HG03460 (cell line): Measurements from ENCODE around the gene DIAPH1.
A peak's percentile ranks its signal among the peaks of the same experiment; 100 is the strongest.

Experiments used
- ATAC-seq: cut with Tn5 transposase; IDR thresholded peaks from one replicate; pipeline ENCODE4 v1.9.1; 2021; ENCODE audit not compliant: unreplicated experiment

DIAPH1 gene

DNA sequence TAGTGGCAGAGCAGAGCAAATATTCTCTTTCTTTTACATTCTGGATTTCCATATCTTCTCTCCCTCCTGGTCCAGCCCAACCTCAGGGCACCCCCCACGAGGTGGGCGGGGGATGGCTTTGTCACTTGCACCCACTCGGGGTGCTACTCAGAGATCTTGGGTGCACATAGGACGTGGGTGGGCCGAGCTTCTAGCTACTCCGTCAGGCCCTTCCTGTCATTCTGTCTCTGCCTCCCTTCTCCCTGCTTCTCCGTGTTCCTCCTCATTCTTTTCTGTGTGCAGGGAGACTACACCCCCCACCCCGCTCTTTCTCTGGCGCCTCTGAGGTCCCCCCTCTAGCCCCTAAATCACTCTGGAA is 110.4 kb downstream of the DIAPH1 start:
- ATAC-seq, result no peak

DNA sequence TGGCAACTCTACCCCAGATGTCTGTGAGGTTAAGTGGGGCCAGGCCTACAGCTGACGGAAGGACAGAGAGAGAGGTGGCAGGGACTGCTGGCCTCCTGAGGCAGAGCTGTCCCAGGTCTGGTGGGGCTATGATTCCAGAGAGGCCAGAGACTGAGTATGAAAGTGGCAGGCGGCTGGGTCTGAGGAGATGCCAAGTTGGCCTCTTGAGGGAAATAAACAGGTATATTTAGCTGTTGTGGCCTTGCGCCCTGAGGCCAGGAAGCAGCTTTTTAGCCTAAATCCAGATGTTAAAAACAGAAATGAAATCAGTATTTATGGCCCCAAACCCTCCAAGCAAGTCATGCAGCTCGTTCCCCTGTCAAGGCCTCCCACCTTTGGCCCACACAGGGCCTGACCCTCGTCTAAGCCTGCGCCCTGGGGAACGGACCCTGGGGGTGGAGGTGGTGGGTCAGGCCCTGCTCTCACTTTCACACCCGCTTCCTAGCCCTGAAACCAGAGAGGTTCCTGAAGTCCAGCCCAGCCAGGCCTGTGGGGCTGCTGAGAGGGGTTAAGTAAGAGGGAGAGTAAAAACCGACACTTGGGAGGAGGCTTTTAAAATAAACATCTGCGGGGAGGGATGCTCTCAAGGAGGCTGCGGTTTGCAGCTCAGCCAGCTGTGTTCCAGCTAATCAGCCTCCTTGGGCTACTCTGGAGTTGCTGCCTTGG is 111.3 kb downstream of the DIAPH1 start:
- ATAC-seq, result peak; percentile 36

DNA sequence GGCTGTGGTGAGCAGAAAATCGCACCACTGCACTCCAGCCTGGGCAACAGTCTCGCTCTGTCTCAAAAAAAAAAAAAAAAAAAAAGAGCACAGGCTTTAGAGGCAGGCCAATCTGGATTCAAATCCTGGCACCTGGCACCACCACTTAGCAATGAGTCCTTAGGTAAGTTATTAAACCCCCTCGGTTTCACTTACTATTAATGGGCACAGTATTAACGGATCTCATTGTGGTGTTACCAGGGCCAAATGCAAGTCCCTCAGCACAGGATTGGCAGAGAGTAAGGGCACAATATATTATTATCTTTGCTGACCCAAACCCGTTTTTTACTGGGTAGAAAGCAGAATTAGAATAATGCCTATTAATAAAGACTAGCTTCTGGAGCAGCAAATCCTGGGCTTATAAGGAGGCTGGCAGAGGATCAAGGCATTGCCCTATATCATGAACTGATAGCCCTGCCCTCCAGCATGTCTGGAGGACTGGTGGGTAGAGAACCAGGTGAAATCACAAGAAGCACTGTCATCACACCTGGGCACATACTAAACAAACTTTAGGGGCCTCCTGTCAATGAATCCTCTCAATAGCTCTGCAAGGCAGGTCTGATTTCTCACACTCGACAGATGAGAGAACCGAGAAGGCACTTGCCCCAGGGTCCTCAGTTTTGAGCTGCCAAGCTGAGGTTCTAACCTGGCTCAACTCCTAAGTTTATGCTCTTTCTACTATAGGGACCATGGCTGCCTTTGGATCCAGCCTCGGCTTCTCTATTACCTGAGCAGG is 112.2 kb downstream of the DIAPH1 start:
- no peak for ATAC-seq

DNA sequence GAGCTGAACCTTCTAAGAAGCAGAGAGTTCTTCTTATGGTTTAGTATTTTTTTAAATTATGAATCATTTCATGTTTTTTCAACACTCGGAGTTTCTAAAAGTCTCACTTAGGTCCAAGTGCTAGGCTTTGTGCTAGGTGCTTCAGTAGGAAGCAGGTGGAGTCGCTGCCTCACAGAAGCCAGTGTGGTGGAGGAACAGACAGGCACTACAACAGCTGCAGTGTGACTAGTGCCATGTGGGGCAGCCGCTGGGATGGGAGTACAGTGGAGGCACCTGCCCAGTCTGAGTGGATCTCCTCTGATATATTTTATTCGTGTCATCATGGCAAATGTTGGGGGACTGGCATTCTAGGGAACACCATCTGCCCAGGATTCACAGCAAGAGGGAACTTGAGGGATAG is 114.6 kb downstream of the DIAPH1 start:
- ATAC-seq, result no peak

DNA sequence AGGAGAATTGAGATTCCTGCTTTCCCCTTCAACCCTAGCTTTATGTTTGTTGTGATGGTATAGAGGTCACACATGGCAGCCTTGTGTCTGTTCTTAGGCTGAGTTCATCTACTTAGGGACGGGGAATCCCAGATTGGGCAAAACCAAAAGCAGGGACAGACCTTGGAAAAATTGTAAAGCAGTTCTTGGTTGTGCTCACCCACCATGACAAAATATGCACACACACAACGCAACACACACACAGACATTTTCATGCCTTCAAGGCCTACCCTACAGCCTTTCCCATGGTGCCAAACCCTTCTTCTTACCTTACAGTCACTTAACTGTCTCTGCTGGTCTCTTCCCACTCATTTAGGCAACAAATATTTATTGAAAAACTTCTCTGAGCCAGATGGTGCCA is 115.1 kb downstream of the DIAPH1 start:
- no peak for ATAC-seq

DNA sequence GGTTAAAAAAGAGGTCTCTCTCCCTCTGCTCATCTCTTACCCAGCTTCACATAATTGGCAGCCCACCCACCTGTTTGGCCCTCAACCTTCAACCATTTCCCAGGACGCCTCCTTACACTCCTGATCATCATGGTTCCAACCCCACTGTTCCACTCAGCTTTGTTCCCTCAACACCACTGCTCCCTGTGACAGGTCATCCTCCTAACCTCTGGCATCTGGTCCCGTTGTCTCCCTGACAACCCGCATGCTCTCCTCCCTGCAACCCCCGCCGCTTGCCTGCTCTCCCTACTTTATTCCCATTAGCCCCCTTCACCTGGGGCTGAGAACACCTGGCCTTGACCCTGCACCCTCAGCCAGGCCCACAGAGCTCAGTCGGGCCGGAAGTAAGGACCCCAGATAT is 117.0 kb downstream of the DIAPH1 start:
- ATAC-seq, result no peak

DNA sequence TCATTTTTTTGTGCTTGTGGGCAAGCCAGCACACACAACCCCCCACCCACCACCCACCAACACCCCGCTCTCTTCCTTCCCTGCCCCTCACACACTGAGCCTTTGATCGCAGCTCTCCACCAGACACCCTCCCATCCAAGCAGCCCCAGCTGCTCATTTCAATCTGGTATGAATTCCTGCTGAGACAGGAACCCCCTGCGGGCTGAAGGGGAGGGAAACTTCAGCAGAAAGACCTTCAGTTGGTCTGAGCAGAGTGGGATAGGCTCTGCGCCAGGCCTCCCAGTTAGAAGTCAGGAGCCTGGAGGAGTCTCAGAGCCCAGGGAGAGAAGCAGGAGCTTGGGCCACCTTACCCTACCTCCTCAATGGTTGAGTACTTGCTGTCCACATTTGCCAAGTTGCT is 122.8 kb downstream of the DIAPH1 start:
- no peak for ATAC-seq

DNA sequence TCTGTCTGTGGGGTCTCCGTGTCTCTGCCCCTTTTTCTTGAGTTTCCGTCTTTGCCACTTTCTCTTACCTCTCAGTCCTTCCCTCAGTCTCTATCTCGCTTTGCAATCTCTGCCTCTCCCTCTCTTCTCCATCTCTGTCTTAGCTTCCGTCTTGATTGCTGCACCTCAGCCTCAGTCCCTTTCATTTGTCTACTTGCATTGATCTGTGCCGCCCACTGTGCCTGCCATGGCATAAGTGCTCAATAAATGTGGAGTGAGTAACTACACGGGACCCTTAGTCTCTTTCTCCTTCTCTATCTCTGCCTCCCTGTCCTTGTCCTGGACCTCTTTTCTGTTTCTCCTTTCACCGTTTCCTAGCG is 123.4 kb downstream of the DIAPH1 start:
- no peak for ATAC-seq

DNA sequence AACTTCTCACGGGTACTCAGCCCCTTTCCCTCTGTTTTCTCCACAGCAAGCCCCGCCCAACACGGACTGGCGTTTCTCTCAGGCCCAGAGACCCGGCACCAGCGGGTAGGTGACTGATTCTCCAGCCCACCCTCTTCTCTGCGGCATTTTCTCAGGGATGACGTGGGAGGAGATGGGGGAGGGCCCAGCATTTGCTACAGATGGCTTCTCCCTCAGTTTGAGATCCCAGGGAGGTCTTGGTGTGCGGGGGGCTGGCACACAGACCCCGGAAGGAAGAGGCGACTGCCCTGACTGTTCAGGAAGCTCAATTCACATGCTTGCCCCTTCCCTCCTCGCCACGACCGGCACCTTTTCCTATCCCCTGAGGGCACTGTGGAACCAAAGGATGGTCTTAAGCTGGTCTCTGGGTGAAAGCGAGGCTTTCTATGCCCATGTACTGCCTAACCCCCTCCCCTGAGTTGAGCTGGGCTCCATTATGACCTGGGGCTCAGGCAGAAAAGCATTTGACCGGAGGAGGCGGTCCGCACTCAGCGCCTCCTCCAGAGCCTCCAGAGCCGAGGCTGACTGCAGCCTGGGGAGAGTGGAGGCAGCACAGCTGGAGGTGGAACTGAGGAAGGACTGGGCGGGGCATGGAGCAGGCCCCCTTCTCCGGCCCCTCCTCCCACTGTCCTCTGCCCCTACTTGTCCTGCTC is 123.9 kb downstream of the DIAPH1 start:
- no peak for ATAC-seq

DNA sequence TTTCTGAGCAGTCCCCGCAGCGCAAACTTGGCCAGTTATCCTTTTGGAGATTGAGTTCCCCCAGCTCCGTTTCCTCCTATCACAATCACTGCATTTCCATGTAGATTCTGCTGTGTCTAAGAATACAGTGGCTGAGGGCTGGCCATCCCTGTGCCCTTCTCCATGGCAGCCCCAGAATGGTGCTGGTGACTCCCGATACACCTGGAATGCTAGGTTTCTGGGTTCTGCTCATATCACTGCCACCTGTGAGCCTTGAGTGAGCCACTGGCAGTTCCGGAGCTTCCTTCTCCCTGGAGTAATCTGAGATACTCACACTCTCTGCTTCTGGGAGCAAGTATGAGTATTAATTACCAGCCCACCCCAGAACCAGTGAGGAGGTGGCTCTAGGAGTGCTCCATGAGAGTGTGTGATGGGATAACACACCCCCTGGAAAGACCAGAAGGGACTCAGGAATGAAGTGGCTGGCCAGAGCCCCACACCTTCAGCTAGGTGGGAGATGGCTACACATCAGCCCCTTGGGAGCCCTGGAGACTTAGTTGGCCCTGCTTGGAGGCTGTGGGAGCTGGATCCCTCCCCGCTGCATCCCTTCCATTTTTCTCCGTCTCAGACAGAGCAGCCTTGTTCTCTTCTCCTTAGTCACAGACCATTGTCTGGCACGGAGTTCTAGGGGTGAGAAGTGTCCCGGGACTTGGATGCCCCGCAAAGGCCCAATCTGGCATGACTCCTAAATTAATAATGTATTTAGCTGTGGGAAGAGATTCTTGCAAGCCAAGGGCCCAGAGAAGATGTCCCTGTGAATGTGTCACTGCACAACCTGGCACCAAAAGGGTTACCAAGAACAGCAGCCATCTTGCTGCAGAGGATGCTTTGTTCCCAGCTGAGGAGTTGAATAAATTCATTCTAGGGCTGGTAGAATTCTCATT is 125.0 kb downstream of the DIAPH1 start:
- no peak for ATAC-seq

DNA sequence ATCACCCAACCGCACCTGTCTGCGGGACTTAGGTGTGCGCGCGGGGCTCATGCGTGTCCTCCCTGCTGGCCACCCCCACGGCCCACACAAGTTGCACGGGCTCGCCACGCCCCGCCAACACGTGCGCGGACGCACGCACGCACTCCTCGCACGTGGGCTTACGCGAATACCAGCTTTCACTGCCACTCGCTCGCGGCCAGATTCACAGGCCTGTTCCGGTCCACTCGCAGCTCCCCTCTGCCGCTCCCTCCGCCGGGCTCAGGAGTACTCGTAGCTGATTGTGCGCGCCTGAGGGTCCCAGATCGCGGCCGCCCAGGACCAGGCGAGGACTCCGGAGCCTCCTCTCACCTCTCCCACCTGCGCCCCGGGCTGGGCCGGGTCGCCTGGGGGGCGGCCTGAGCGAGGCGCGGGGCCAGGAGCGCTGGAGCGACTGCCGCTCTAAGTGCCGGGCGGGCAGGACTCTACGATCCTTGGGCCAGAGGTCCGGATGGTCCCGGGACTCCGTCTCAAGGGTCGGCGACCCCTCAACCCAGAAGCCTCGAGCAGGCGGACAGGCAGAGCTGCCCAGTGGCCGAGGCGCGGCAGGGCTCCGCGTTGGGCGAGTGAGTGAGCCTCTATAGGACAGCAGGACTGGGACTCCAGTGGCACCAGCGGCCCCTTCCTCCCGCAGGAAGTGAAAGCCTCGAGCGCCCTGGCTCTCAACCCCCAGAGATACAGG is 126.5 kb downstream of the DIAPH1 start:
- no peak for ATAC-seq

DNA sequence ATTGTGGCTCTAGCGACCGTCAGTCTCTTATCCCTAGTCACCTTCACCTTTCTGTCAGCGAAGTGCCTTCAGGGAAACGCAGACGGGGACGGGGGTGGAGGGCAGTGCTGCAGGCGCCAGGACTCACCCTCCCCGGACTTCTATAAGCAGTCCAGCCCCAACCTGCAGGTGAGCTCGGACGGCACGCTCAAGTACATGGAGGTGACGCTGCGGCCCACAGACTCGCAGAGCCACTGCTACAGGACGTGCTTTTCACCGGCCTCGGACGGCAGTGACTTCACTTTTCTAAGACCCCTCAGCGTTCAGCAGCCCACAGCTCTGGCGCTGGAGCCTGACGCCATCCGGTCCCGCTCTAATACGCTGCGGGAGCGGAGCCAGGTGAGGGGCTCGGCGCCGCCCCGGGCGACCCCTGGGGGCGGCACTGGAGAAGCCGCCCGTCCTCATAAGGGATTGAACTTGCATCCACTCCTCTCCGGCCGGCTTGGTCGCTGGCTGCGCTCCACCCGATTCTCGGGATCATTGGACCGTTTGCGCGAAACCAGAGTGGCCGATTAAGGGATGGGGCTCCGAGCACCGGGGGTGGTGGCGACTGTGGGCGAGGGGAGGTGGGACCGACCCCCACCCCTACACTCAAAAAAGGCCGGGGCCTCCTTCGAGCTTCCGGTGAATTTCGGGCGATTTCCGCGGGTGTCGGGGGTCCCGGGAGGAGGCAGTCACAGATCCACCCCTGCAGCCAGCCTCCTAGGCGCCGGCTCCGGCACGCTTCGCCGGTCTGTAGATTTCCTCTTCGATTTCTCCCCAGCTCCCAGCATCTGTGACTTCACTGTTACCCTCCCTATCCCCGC is 127.3 kb downstream of the DIAPH1 start:
- ATAC-seq, result no peak

DNA sequence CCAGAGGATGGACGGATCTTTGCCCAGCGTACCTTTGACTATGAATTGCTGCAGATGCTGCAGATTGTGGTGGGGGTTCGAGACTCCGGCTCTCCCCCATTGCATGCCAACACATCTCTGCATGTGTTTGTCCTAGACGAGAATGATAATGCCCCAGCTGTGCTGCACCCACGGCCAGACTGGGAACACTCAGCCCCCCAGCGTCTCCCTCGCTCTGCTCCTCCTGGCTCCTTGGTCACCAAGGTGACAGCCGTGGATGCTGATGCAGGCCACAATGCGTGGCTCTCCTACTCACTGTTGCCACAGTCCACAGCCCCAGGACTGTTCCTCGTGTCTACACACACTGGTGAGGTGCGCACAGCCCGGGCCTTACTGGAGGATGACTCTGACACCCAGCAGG is 128.0 kb downstream of the DIAPH1 start:
- ATAC-seq, result no peak

DNA sequence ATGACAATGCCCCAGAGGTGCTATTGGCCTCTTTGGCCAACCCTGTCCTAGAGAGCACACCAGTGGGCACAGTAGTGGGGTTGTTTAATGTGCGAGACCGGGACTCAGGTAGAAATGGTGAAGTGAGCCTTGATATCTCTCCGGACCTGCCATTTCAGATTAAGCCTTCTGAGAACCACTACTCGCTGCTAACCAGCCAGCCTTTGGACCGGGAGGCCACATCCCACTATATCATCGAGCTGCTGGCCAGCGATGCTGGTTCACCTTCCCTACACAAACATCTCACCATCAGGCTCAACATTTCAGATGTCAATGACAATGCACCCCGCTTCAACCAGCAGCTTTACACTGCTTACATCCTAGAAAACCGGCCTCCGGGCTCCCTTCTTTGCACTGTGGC is 128.5 kb downstream of the DIAPH1 start:
- ATAC-seq, result no peak

DNA sequence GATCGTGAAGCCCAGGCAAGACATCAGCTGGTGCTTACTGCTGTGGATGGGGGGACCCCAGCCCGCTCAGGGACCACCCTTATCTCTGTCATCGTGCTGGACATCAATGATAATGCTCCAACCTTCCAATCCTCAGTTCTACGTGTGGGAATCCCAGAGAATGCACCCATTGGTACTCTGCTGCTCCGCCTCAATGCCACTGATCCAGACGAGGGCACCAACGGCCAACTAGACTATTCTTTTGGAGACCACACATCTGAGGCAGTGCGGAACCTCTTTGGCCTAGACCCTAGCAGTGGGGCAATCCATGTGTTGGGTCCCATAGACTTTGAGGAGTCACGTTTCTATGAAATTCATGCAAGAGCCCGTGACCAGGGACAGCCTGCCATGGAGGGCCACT is 129.0 kb downstream of the DIAPH1 start:
- no peak for ATAC-seq

DNA sequence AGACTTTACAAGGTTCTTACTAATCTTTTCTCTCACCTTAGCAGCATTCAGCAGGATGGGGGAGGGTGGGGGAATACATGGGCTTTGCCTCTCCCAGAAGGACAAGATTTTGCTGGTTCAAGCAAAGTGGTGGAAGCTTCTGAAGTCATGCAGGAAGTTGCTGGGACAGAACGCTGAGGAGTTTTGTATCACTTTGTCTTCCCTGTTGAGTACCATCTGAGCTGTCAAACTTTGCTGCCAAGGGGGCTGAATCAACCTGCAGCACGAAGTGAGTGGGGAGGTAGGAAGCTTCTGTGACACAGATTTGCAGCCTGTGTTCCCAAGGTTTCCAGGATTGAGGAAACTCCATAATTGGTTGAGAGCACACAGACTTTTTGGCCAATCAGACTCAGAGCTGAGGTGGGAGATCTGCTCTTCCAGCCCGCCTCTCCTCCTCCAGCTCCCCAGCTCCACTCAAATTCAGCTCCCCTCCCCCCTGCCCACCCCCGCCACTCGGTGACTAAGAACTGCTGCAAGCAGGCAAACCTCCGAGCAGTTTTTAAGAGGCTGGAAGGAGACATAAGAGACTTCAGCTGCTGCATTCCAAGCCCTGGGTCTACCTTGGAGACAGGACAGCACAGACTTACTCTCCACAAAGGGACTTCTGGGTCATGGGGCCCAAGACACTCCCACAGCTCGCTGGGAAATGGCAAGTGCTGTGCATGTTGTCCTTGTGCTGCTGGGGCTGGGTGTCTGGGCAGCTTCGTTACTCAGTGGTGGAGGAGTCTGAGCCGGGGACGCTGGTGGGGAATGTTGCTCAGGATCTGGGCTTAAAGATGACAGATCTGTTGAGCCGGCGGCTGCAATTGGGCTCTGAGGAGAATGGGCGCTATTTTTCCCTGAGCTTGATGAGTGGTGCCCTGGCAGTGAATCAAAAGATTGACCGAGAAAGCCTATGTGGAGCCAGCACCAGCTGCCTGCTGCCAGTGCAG is 129.9 kb downstream of the DIAPH1 start, which contains the start of gene PCDHGC5:
PCDHGC5 (plus strand) TSS at position 491 of the 971 bp plus-strand sequence; CDS start at position 651, 160 bp downstream.
- no peak for ATAC-seq

DNA sequence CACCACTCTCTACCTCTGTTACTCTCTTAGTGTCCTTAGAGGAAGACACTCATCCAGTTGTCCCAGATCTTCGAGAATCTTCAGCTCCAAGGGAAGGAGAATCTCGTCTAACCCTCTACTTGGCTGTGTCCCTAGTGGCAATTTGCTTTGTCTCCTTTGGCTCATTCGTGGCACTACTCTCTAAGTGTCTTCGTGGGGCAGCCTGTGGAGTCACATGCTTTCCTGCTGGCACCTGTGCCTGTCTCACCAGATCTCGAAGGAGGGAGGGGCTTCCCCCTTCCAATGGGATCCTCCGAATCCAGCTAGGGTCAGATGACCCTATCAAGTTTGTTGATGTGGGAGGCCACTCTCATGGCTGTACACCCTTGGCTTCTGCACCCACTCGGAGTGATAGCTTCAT is 131.7 kb downstream of the DIAPH1 start:
- ATAC-seq, result no peak

DNA sequence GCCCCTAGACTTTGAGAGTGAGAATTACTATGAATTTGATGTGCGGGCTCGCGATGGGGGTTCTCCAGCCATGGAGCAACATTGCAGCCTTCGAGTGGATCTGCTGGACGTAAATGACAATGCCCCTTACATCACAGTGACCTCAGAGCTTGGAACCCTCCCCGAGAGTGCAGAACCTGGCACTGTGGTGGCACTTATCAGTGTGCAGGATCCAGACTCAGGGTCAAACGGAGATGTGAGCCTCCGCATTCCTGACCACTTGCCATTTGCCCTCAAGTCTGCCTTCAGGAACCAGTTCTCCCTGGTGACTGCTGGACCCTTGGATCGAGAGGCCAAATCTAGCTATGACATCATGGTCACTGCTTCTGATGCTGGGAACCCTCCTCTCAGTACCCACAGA is 132.7 kb downstream of the DIAPH1 start:
- ATAC-seq, result no peak
